Measurements from ENCODE around the gene DPCD. TPM values are rescaled to one million over a fixed set of nuclear protein-coding genes. Genes with fewer than 3 reads are reported as not detected.

Gene DPCD
- total and polyA plus RNA-seq, 2 experiments from 2014 or later, result 22.5 to 38.1 TPM

- no peak for TF ChIP-seq REST (IDR thresholded peaks at IDR 0.05; ENCODE audit: unreplicated experiment)
- no peak for TF ChIP-seq CTCF (conservative IDR thresholded peaks at IDR 0.05; ENCODE audit: low read depth in 2 of 2)
- no peak for TF ChIP-seq EZH2phosphoT487 (IDR thresholded peaks at IDR 0.05; ENCODE audit: unreplicated experiment)
- TF ChIP-seq ZNF462 (CRISPR knock-in tag; IDR thresholded peaks at IDR 0.05), result no peak
- no peak for TF ChIP-seq ZNF331 (CRISPR knock-in tag; IDR thresholded peaks at IDR 0.05; ENCODE audit: low read depth)
- TF ChIP-seq POLR2AphosphoS5 (IDR thresholded peaks at IDR 0.05; ENCODE audit: low read depth), result no peak
- no peak for TF ChIP-seq NANOG (IDR thresholded peaks at IDR 0.05; ENCODE audit: borderline replicate concordance)
- no peak for TF ChIP-seq STAT1 (IDR thresholded peaks at IDR 0.05; ENCODE audit: unreplicated experiment)
- TF ChIP-seq JUNB (IDR thresholded peaks at IDR 0.05; ENCODE audit: unreplicated experiment), result no peak
- TF ChIP-seq CREB1 (CRISPR knock-in tag; IDR thresholded peaks at IDR 0.05; ENCODE audit: low read depth), result no peak
- TF ChIP-seq EZH2 (IDR thresholded peaks at IDR 0.05; ENCODE audit: low read depth, unreplicated experiment), result no peak
- TF ChIP-seq ZNF114 (CRISPR knock-in tag; IDR thresholded peaks at IDR 0.05), result no peak
- ATAC-seq, result peak; percentile 48
- Histone ChIP-seq H3K27me3 (ENCODE audit: insufficient read depth) (no peaks in the 10 kb centered on the region), H3K4me2 (peak overlapping the region; percentile 29; the same call in 1 of the 2 replicates), H3K4me1 (ENCODE audit: insufficient read depth) (peaks cover 20% of the 10 kb centered on the region), H3K27ac (ENCODE audit: low read depth) (0 out of 2 replicates have a peak overlapping the region, but pooled peaks have one; percentile 78), H3F3A (replicated peaks; ENCODE audit: low read depth) (no peaks in the 10 kb centered on the region), H3K4me3 (no peak overlapping the region), H4K20me1 (replicated peaks; ENCODE audit: insufficient read depth) (no peaks in the 10 kb centered on the region), H3K36me3 (ENCODE audit: insufficient read depth) (no peaks in the 10 kb centered on the region), H2AFZ (no peak overlapping the region), H3K9me2 (ENCODE audit: insufficient read depth) (0 out of 2 replicates have a peak, but pooled peaks cover 2% of the 10 kb centered on the region), H3K79me2 (replicated peaks; ENCODE audit: insufficient read depth) (no peaks in the 10 kb centered on the region)
- peaks cover 6% of the 10 kb centered on the region; the same call in 1 of the 3 replicates for H3K36me3 Mint-ChIP-seq (ENCODE audit: low read depth)
- no peak overlapping the region for H3K4me3 Mint-ChIP-seq
- peaks cover 13% of the 10 kb centered on the region for H3K4me1 Mint-ChIP-seq
- H3K27me3 Mint-ChIP-seq (ENCODE audit: insufficient read depth, low read depth, poor library complexity), result peaks cover 2% of the 10 kb centered on the region
- peak overlapping the region; percentile 46; the same call in 1 of the 2 replicates for H3K27ac Mint-ChIP-seq
- peak; percentile 40 for DNase-seq (ENCODE audit: low spot score)
- no peaks in the 10 kb centered on the region for H3K9me3 Mint-ChIP-seq
These were observed 62.7 kb downstream of the DPCD start for GRCh38 chr10:101650863-101651262.

All from GM23338 (cell line).